ENCODE data around the gene USF1.

Gene USF1

DNA sequence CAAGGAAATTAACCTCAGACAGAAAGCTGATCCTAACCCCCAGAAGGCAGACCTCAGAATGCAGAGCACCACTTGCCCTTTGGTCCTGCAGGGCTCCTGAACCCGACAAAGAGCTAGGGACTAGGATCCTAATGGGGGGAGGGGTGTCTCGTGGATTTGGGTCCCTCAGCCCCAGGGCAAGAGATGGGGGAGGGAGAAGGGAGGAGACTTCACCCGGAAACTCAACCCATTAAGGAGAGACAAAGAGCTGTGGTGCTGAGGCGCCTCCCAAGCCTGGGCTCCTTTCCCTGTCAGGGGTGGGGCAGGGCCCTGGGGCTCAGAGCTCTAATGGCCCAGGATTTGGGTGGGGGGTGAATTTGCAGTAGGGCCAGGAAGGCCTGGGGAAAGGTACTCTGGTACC is 40.7 kb upstream of the USF1 start:
- peaks cover 0 to 3% of the 10 kb centered on the region in 2 experiments for H3K4me1 ChIP-seq (ENCODE audit: control insufficient read depth in 1 of 2, insufficient read depth in 1 of 2, low read depth in 1 of 2, low read length in 1 of 2)
- H3K9me3 ChIP-seq: no peaks in the 10 kb centered on the region
- no peak overlapping the region for H3K4me3 ChIP-seq (ENCODE audit: low read depth in 1 of 2, low read length in 1 of 2)
- no peak overlapping the region for H3K27ac ChIP-seq
- H3K36me3 ChIP-seq: no peaks in the 10 kb centered on the region
- H3K27me3 ChIP-seq: no peaks in the 10 kb centered on the region
- TF ChIP-seq, protein P1, sequence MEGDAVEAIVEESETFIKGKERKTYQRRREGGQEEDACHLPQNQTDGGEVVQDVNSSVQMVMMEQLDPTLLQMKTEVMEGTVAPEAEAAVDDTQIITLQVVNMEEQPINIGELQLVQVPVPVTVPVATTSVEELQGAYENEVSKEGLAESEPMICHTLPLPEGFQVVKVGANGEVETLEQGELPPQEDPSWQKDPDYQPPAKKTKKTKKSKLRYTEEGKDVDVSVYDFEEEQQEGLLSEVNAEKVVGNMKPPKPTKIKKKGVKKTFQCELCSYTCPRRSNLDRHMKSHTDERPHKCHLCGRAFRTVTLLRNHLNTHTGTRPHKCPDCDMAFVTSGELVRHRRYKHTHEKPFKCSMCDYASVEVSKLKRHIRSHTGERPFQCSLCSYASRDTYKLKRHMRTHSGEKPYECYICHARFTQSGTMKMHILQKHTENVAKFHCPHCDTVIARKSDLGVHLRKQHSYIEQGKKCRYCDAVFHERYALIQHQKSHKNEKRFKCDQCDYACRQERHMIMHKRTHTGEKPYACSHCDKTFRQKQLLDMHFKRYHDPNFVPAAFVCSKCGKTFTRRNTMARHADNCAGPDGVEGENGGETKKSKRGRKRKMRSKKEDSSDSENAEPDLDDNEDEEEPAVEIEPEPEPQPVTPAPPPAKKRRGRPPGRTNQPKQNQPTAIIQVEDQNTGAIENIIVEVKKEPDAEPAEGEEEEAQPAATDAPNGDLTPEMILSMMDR (IDR thresholded peaks at IDR 0.05): no peak

DNA sequence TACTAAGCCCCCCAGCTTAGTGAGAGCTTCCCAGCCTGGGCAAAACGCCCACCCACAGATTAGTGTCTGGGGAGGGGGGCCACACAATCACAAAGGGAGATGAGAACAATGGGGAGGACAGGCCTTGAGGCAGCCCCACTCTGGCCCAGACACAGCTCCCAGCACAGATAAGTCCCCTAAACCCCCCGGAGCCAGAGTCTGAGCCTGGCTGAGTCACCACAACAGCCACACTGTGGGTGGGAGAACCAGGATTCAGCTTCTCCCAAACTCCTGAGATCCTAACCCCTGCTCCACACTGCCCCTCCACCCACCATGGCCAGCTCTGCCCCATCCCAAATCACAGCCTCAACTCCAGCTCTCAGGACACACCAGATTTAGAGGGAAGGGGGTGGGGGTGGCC is 39.4 kb upstream of the USF1 start:
- H3K27me3 ChIP-seq: no peaks in the 10 kb centered on the region
- no peaks in the 10 kb centered on the region for H3K36me3 ChIP-seq
- no peaks in the 10 kb centered on the region for H3K9me3 ChIP-seq
- H3K27ac ChIP-seq: no peak overlapping the region
- no peak overlapping the region for H3K4me3 ChIP-seq (ENCODE audit: low read depth in 1 of 2, low read length in 1 of 2)
- H3K4me1 ChIP-seq (ENCODE audit: control insufficient read depth in 1 of 2, insufficient read depth in 1 of 2, low read depth in 1 of 2, low read length in 1 of 2): peaks cover 0 to 3% of the 10 kb centered on the region in 2 experiments
- TF ChIP-seq, protein P1 (IDR thresholded peaks at IDR 0.05): no peak

DNA sequence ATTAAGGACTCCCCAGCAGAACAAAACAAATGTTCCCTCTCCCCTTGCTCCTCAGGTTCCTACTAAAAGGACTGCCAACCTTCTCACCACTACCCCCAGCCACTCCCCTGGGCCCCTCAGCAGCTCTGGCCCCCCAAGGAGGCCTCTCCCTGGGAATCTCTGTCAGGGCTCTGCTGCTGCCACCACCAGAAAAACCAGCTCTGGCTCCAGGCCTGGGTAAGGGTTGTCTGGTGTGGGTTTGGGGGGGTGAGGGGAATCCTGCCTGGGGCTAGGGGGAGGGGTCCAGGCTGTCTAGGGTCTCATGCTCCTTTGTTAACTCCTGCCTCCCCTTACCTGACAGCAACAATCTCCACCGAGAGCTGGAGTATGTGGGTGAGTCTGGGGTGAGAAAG is 38.8 kb upstream of the USF1 start:
- no peak overlapping the region for H3K27ac ChIP-seq
- no peaks in the 10 kb centered on the region for H3K9me3 ChIP-seq
- peaks cover 0 to 3% of the 10 kb centered on the region in 2 experiments for H3K4me1 ChIP-seq (ENCODE audit: control insufficient read depth in 1 of 2, insufficient read depth in 1 of 2, low read depth in 1 of 2, low read length in 1 of 2)
- no peaks in the 10 kb centered on the region for H3K36me3 ChIP-seq
- no peaks in the 10 kb centered on the region for H3K27me3 ChIP-seq
- H3K4me3 ChIP-seq (ENCODE audit: low read depth in 1 of 2, low read length in 1 of 2): no peak overlapping the region
- TF ChIP-seq, protein P1 (IDR thresholded peaks at IDR 0.05): no peak

DNA sequence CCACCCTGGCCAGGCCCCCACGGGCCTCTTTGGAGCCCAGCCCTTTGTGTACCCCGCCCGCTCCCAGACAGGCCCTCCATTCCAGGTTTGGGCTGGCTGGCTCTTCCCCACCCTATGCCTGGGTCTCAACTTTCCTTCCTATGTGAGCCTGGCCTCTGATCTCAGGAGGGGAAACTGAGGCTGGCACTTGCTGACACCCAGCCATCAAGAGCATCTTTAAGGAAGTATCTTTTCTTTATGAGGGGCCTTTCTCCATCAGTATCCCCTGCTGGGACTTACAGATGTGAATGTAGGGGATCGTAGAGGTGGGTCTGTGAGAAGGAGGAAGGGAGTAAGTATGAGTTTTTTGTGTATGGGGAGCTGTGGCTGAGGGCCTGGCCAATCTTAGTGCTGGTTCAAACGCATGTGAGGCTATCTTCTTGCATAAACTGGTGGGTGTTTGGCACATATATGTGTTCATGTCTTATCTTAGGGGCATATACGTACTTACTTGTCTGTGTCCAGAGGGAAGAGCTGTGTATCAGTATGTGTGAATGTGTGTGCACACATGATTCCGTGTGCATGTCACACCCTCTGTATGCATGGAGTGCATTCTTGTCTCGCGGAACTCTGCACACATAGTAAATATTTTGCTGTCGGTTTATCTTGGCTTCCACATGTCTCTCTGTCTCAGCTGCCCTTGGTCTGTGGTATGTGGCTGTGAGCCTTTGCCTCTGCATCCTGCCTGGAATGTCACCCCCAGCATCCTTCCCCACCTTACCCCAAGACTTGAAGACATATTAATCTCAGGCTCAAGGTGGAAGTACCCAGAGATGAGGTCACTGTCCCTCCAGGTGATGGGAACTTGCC is 38.2 kb upstream of the USF1 start:
- Histone ChIP-seq H3K4me3 (ENCODE audit: low read depth in 1 of 2, low read length in 1 of 2) (no peak overlapping the region), H3K9me3 (no peaks in the 10 kb centered on the region), H3K27me3 (no peaks in the 10 kb centered on the region), H3K4me1 (ENCODE audit: control insufficient read depth in 1 of 2, insufficient read depth in 1 of 2, low read depth in 1 of 2, low read length in 1 of 2) (peaks cover 0 to 3% of the 10 kb centered on the region in 2 experiments), H3K36me3 (no peaks in the 10 kb centered on the region), H3K27ac (no peak overlapping the region)
- TF ChIP-seq, protein P1 (IDR thresholded peaks at IDR 0.05): no peak

DNA sequence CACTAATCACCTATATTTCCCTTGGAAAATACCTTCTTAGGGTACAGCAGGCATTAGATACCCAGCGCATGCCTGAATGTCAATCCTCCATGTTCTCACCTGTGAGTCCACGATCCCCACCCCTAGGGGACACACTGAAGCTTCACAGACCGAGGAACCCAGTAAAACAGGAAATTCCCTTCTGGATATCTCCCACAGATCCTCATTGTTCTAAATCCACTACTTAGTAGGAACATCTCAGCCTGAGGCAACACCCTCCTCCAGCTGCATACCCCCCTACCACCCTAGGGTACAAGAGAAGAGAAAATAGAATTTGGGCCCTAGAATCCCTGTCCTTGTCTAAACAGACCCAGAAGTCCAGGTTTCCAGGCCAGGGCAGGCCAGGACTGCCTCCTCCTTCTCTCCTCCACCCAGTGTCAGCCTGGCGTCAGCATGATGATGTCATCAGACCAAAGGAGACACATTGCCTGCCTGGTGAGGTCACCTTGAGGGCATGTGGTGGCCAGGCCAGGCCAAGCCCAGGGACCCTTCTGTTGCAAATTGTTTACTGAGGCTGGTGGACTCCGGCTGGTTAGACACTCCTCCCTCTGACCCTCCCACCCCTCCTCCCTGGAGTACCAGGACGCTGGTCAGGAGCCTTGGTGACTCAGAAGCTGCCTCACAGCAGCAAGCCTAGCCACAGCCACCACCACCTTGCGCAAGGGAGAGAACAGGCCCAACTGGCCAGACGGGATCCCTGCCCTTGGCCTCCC is 37.4 kb upstream of the USF1 start:
- TF ChIP-seq, protein P1 (IDR thresholded peaks at IDR 0.05): no peak
- no peak overlapping the region for H3K27ac ChIP-seq
- no peaks in the 10 kb centered on the region for H3K27me3 ChIP-seq
- no peak overlapping the region for H3K4me3 ChIP-seq (ENCODE audit: low read depth in 1 of 2, low read length in 1 of 2)
- peaks cover 0 to 3% of the 10 kb centered on the region in 2 experiments for H3K4me1 ChIP-seq (ENCODE audit: control insufficient read depth in 1 of 2, insufficient read depth in 1 of 2, low read depth in 1 of 2, low read length in 1 of 2)
- no peaks in the 10 kb centered on the region for H3K9me3 ChIP-seq
- no peaks in the 10 kb centered on the region for H3K36me3 ChIP-seq
